ENCODE data around the gene AGBL1. TPM values are rescaled to one million over a fixed set of nuclear protein-coding genes. Genes with fewer than 3 reads are reported as not detected.

Gene AGBL1
- total and polyA plus RNA-seq, 2 experiments from 2014 or later, result 0.03 TPM; not detected in 1

DNA sequence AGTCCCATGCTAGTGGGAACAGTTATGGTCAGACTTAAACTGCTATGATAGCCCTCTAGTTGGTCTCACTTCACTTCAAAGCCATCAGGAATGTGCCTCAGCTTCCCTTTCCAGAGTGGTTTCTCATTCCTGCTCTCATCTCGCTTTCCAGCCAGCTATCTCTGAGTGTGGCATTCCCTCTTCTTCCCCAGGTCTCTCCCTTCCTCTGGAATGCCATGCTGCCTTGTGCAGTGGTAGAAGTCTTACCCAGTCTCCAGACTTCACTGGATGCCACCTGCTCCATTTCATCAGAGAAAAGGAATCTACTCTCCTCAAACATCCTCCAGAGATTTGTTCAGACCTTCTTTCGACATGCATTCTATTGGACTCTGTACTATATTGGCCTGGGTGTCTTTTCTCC, 83.0 kb downstream of the AGBL1 start:
- TF ChIP-seq, protein P1, sequence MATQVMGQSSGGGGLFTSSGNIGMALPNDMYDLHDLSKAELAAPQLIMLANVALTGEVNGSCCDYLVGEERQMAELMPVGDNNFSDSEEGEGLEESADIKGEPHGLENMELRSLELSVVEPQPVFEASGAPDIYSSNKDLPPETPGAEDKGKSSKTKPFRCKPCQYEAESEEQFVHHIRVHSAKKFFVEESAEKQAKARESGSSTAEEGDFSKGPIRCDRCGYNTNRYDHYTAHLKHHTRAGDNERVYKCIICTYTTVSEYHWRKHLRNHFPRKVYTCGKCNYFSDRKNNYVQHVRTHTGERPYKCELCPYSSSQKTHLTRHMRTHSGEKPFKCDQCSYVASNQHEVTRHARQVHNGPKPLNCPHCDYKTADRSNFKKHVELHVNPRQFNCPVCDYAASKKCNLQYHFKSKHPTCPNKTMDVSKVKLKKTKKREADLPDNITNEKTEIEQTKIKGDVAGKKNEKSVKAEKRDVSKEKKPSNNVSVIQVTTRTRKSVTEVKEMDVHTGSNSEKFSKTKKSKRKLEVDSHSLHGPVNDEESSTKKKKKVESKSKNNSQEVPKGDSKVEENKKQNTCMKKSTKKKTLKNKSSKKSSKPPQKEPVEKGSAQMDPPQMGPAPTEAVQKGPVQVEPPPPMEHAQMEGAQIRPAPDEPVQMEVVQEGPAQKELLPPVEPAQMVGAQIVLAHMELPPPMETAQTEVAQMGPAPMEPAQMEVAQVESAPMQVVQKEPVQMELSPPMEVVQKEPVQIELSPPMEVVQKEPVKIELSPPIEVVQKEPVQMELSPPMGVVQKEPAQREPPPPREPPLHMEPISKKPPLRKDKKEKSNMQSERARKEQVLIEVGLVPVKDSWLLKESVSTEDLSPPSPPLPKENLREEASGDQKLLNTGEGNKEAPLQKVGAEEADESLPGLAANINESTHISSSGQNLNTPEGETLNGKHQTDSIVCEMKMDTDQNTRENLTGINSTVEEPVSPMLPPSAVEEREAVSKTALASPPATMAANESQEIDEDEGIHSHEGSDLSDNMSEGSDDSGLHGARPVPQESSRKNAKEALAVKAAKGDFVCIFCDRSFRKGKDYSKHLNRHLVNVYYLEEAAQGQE (IDR thresholded peaks at IDR 0.05; ENCODE audit: unreplicated experiment), result no peak
- TF ChIP-seq POLR2AphosphoS5 (IDR thresholded peaks at IDR 0.05; ENCODE audit: low read depth), result no peak
- no peak overlapping the region for H3K4me3 Mint-ChIP-seq

DNA sequence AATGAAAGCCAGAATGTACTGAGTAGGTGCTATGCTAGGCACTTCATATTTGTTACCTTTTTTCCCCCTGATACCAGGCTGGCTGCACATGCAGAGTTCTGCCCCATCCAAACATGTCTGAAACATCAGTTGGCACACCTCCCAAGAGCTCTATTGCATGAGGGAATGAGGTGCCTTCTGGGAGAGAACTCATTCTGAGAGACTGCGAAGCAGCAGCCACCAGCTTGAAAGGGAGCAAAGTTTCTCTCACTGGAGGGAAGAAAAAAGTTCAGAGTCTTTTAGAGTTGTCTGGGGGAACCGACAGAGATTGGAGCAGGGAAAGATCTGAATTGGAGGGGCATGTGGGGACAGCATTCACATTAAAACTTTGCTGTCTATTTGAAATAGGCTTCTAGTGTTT, 84.1 kb downstream of the AGBL1 start:
- peaks cover 2% of the 10 kb centered on the region for H3K27me3 Mint-ChIP-seq (ENCODE audit: insufficient read depth, low read depth, poor library complexity)
- H3K79me2 ChIP-seq (replicated peaks; ENCODE audit: insufficient read depth), result no peaks in the 10 kb centered on the region
- no peak overlapping the region for H3K4me3 ChIP-seq
- H3K4me2 ChIP-seq, result no peak overlapping the region
- TF ChIP-seq JUNB (IDR thresholded peaks at IDR 0.05; ENCODE audit: unreplicated experiment) (no peak), ZNF114 (CRISPR knock-in tag; IDR thresholded peaks at IDR 0.05) (no peak), EZH2 (IDR thresholded peaks at IDR 0.05; ENCODE audit: low read depth, unreplicated experiment) (no peak), POLR2AphosphoS5 (IDR thresholded peaks at IDR 0.05; ENCODE audit: low read depth) (no peak), CREB1 (CRISPR knock-in tag; IDR thresholded peaks at IDR 0.05; ENCODE audit: low read depth) (no peak), STAT1 (IDR thresholded peaks at IDR 0.05; ENCODE audit: unreplicated experiment) (no peak)
- TF ChIP-seq, protein P2, sequence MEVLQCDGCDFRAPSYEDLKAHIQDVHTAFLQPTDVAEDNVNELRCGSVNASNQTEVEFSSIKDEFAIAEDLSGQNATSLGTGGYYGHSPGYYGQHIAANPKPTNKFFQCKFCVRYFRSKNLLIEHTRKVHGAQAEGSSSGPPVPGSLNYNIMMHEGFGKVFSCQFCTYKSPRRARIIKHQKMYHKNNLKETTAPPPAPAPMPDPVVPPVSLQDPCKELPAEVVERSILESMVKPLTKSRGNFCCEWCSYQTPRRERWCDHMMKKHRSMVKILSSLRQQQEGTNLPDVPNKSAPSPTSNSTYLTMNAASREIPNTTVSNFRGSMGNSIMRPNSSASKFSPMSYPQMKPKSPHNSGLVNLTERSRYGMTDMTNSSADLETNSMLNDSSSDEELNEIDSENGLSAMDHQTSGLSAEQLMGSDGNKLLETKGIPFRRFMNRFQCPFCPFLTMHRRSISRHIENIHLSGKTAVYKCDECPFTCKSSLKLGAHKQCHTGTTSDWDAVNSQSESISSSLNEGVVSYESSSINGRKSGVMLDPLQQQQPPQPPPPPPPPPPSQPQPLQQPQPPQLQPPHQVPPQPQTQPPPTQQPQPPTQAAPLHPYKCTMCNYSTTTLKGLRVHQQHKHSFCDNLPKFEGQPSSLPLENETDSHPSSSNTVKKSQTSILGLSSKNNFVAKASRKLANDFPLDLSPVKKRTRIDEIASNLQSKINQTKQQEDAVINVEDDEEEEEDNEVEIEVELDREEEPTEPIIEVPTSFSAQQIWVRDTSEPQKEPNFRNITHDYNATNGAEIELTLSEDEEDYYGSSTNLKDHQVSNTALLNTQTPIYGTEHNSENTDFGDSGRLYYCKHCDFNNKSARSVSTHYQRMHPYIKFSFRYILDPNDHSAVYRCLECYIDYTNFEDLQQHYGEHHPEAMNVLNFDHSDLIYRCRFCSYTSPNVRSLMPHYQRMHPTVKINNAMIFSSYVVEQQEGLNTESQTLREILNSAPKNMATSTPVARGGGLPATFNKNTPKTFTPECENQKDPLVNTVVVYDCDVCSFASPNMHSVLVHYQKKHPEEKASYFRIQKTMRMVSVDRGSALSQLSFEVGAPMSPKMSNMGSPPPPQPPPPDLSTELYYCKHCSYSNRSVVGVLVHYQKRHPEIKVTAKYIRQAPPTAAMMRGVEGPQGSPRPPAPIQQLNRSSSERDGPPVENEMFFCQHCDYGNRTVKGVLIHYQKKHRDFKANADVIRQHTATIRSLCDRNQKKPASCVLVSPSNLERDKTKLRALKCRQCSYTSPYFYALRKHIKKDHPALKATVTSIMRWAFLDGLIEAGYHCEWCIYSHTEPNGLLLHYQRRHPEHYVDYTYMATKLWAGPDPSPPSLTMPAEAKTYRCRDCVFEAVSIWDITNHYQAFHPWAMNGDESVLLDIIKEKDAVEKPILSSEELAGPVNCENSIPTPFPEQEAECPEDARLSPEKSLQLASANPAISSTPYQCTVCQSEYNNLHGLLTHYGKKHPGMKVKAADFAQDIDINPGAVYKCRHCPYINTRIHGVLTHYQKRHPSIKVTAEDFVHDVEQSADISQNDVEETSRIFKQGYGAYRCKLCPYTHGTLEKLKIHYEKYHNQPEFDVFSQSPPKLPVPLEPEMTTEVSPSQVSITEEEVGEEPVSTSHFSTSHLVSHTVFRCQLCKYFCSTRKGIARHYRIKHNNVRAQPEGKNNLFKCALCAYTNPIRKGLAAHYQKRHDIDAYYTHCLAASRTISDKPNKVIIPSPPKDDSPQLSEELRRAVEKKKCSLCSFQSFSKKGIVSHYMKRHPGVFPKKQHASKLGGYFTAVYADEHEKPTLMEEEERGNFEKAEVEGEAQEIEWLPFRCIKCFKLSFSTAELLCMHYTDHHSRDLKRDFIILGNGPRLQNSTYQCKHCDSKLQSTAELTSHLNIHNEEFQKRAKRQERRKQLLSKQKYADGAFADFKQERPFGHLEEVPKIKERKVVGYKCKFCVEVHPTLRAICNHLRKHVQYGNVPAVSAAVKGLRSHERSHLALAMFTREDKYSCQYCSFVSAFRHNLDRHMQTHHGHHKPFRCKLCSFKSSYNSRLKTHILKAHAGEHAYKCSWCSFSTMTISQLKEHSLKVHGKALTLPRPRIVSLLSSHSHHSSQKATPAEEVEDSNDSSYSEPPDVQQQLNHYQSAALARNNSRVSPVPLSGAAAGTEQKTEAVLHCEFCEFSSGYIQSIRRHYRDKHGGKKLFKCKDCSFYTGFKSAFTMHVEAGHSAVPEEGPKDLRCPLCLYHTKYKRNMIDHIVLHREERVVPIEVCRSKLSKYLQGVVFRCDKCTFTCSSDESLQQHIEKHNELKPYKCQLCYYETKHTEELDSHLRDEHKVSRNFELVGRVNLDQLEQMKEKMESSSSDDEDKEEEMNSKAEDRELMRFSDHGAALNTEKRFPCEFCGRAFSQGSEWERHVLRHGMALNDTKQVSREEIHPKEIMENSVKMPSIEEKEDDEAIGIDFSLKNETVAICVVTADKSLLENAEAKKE (CRISPR knock-in tag; IDR thresholded peaks at IDR 0.05), result no peak
- peaks cover 21% of the 10 kb centered on the region for H3K4me1 Mint-ChIP-seq
- H3K36me3 ChIP-seq (ENCODE audit: insufficient read depth), result no peaks in the 10 kb centered on the region
- no peak overlapping the region for H3K4me3 Mint-ChIP-seq
- H3K27ac Mint-ChIP-seq, result no peak overlapping the region
- no peaks in the 10 kb centered on the region for H3K27me3 ChIP-seq (ENCODE audit: insufficient read depth)
- no peaks in the 10 kb centered on the region for H3K36me3 Mint-ChIP-seq (ENCODE audit: low read depth)
- no peak overlapping the region for H2AFZ ChIP-seq
- no peaks in the 10 kb centered on the region for H3K9me3 Mint-ChIP-seq
- H3K4me1 ChIP-seq (ENCODE audit: insufficient read depth), result peaks cover 12% of the 10 kb centered on the region; the same call in 1 of the 2 replicates
- no peak overlapping the region for H3K27ac ChIP-seq (ENCODE audit: low read depth)
- H3F3A ChIP-seq (replicated peaks; ENCODE audit: low read depth), result no peaks in the 10 kb centered on the region
- no peak for DNase-seq (ENCODE audit: low spot score)
- no peaks in the 10 kb centered on the region for H4K20me1 ChIP-seq (replicated peaks; ENCODE audit: insufficient read depth)
- H3K9me2 ChIP-seq (ENCODE audit: insufficient read depth), result peaks cover 12% of the 10 kb centered on the region
- no peak for ATAC-seq

More for the DNA sequence above, 83.0 kb downstream of the AGBL1 start:
- Histone ChIP-seq H3K4me3 (no peak overlapping the region), H3K27ac (ENCODE audit: low read depth) (no peak overlapping the region), H3F3A (replicated peaks; ENCODE audit: low read depth) (no peaks in the 10 kb centered on the region), H3K27me3 (ENCODE audit: insufficient read depth) (no peaks in the 10 kb centered on the region), H2AFZ (no peak overlapping the region), H3K36me3 (ENCODE audit: insufficient read depth) (no peaks in the 10 kb centered on the region), H3K9me2 (ENCODE audit: insufficient read depth) (peaks cover 12% of the 10 kb centered on the region), H3K4me1 (ENCODE audit: insufficient read depth) (peaks cover 14% of the 10 kb centered on the region; the same call in 1 of the 2 replicates), H3K79me2 (replicated peaks; ENCODE audit: insufficient read depth) (no peaks in the 10 kb centered on the region), H4K20me1 (replicated peaks; ENCODE audit: insufficient read depth) (no peaks in the 10 kb centered on the region), H3K4me2 (no peak overlapping the region)
- Mint-ChIP-seq H3K9me3 (no peaks in the 10 kb centered on the region), H3K36me3 (ENCODE audit: low read depth) (no peaks in the 10 kb centered on the region), H3K4me1 (peaks cover 15% of the 10 kb centered on the region), H3K27ac (no peak overlapping the region), H3K27me3 (ENCODE audit: insufficient read depth, low read depth, poor library complexity) (peaks cover 2% of the 10 kb centered on the region)
- ATAC-seq, result no peak
- no peak for DNase-seq (ENCODE audit: low spot score)

Data from GM23338 (cell line).